ENCODE measurements around the gene PEX13. TPM values are rescaled to one million over a fixed set of nuclear protein-coding genes. Genes with fewer than 3 reads are reported as not detected.

PEX13 gene
- total RNA-seq, 1 experiment from 2014 or later, result 20.7 TPM

DNA sequence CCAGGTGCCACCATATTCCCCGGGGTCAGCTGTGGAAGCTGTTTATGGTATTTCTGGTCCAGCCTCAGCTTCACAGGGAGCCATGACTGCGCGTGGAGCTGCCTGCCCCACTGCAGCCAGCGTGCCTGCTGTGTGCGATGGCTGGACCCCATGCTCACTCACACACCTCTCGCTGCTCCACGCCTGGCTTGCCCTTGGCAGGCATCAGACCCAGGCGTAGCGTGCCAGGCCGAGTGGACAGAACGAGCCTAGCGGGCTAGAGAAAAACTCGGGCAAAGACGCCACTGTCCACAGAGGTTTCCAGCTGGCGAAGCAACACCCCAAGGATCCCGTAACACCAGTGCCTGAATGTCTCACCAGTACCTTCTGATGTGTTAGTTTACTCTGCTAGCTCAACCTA, 42.9 kb upstream of the PEX13 start:
- H3K36me3 ChIP-seq (ENCODE audit: insufficient read depth, low read length, poor library complexity, severe bottlenecking), result no peaks in the 10 kb centered on the region
- no TSS peak for BruUV-seq (replicated peaks)
- H3K27ac ChIP-seq (ENCODE audit: low read depth, low read length, poor library complexity, severe bottlenecking), result no peak overlapping the region
- H3K27me3 ChIP-seq (replicated peaks; ENCODE audit: insufficient read depth, low read depth, low read length, poor library complexity), result no peaks in the 10 kb centered on the region
- TF ChIP-seq EZH2 (IDR thresholded peaks at IDR 0.05; ENCODE audit: borderline replicate concordance, low read depth, low read length, poor library complexity, severe bottlenecking), result no peak
- TF ChIP-seq, protein P1, sequence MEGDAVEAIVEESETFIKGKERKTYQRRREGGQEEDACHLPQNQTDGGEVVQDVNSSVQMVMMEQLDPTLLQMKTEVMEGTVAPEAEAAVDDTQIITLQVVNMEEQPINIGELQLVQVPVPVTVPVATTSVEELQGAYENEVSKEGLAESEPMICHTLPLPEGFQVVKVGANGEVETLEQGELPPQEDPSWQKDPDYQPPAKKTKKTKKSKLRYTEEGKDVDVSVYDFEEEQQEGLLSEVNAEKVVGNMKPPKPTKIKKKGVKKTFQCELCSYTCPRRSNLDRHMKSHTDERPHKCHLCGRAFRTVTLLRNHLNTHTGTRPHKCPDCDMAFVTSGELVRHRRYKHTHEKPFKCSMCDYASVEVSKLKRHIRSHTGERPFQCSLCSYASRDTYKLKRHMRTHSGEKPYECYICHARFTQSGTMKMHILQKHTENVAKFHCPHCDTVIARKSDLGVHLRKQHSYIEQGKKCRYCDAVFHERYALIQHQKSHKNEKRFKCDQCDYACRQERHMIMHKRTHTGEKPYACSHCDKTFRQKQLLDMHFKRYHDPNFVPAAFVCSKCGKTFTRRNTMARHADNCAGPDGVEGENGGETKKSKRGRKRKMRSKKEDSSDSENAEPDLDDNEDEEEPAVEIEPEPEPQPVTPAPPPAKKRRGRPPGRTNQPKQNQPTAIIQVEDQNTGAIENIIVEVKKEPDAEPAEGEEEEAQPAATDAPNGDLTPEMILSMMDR (conservative IDR thresholded peaks at IDR 0.05; ENCODE audit: low read depth, low read length), result no peak
- POLR2A ChIA-PET (ENCODE audit: low non-redundant PET), result no interaction called here
- intact Hi-C loops (cut with micrococcal nuclease; ENCODE audit: unreplicated experiment), result no loop called here
- CTCF ChIA-PET, result no interaction called here
- H3K9me3 ChIP-seq (ENCODE audit: low read depth, low read length, poor library complexity, severe bottlenecking), result no peaks in the 10 kb centered on the region
- no peak for DNase-seq (ENCODE audit: low spot score)
- no peak overlapping the region for H3K4me3 ChIP-seq (ENCODE audit: low read depth, low read length, poor library complexity, severe bottlenecking)
- H3K4me1 ChIP-seq (ENCODE audit: insufficient read depth, low read length, poor library complexity, severe bottlenecking), result no peaks in the 10 kb centered on the region

GRCh38 chr2:60976256-60976850, 41.2 kb upstream of the PEX13 start:
- POLR2A ChIA-PET (ENCODE audit: low non-redundant PET), result no interaction called here
- intact Hi-C loops (cut with micrococcal nuclease; ENCODE audit: unreplicated experiment), result no loop called here
- Histone ChIP-seq H3K27ac (ENCODE audit: low read depth, low read length, poor library complexity, severe bottlenecking) (no peak overlapping the region), H3K4me1 (ENCODE audit: insufficient read depth, low read length, poor library complexity, severe bottlenecking) (no peaks in the 10 kb centered on the region), H3K9me3 (ENCODE audit: low read depth, low read length, poor library complexity, severe bottlenecking) (no peaks in the 10 kb centered on the region), H3K4me3 (ENCODE audit: low read depth, low read length, poor library complexity, severe bottlenecking) (no peak overlapping the region), H3K36me3 (ENCODE audit: insufficient read depth, low read length, poor library complexity, severe bottlenecking) (no peaks in the 10 kb centered on the region), H3K27me3 (replicated peaks; ENCODE audit: insufficient read depth, low read depth, low read length, poor library complexity) (no peaks in the 10 kb centered on the region)
- no peak for DNase-seq (ENCODE audit: low spot score)
- CTCF ChIA-PET, result no interaction called here
- no peak for TF ChIP-seq EZH2 (IDR thresholded peaks at IDR 0.05; ENCODE audit: borderline replicate concordance, low read depth, low read length, poor library complexity, severe bottlenecking)
- TF ChIP-seq, protein P1 (conservative IDR thresholded peaks at IDR 0.05; ENCODE audit: low read depth, low read length), result no peak
- no TSS peak for BruUV-seq (replicated peaks)

DNA sequence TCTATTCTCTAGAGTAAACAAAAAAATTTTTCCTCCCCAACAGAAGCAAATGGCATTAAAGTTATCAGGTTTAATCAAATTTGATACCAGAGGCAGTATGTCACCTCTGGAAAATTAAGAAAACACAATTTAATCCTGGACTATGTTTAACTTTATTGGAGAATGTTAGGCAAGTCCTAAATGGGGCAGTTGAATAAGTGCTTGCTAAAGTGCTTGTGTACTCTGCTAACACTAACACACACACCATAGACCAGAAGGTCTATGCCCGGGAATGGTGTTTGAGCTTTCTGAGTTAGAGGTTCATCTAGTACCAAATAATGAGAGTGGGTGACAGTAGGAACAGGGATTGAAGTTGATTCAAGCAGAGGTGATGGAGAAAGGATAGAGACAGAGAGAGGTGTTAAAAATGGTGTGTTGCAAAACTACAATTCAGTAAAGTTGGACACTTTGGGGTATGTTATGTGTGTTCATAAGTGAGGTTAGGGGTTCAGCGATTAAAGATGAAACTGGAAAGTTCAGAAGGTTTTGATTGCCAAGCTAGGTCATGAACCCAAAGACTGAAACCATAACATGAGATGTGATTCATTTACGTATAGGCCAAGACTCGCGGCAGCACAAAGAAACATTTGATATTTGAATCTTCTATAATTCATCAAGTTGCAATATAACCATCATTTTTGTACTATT, 40.5 kb upstream of the PEX13 start:
- Histone ChIP-seq H3K36me3 (ENCODE audit: insufficient read depth, low read length, poor library complexity, severe bottlenecking) (no peaks in the 10 kb centered on the region), H3K9me3 (ENCODE audit: low read depth, low read length, poor library complexity, severe bottlenecking) (no peaks in the 10 kb centered on the region), H3K4me1 (ENCODE audit: insufficient read depth, low read length, poor library complexity, severe bottlenecking) (no peaks in the 10 kb centered on the region), H3K27ac (ENCODE audit: low read depth, low read length, poor library complexity, severe bottlenecking) (no peak overlapping the region), H3K4me3 (ENCODE audit: low read depth, low read length, poor library complexity, severe bottlenecking) (no peak overlapping the region), H3K27me3 (replicated peaks; ENCODE audit: insufficient read depth, low read depth, low read length, poor library complexity) (no peaks in the 10 kb centered on the region)
- ChIA-PET POLR2A (ENCODE audit: low non-redundant PET) (no interaction called here), CTCF (no interaction called here)
- BruUV-seq (replicated peaks), result no TSS peak
- DNase-seq (ENCODE audit: low spot score), result no peak
- TF ChIP-seq, protein P1 (conservative IDR thresholded peaks at IDR 0.05; ENCODE audit: low read depth, low read length), result no peak
- TF ChIP-seq EZH2 (IDR thresholded peaks at IDR 0.05; ENCODE audit: borderline replicate concordance, low read depth, low read length, poor library complexity, severe bottlenecking), result no peak
- intact Hi-C loops (cut with micrococcal nuclease; ENCODE audit: unreplicated experiment), result no loop called here
